Measurements from ENCODE around the gene MAPK10. TPM values are rescaled to one million over a fixed set of nuclear protein-coding genes. Genes with fewer than 3 reads are reported as not detected.

The MAPK10 gene
- total RNA-seq, 1 experiment from 2014 or later: 4.7 TPM

- no peak overlapping the region for H4K5ac ChIP-seq (ENCODE audit: insufficient read length, low read depth, low read length)
- H2AK5ac ChIP-seq (ENCODE audit: insufficient read length, low read length): no peak overlapping the region
- no peak overlapping the region for H3K9ac ChIP-seq (ENCODE audit: extremely low read depth, insufficient read length, low read length)
- no peaks in the 10 kb centered on the region for H4K20me1 ChIP-seq (ENCODE audit: control insufficient read depth, insufficient read depth, insufficient read length)
- Mint-ChIP-seq H3K4me3 (no peak overlapping the region), H3K27ac (peak overlapping the region in 1 of 3 experiments; percentile 41; a peak in 3 of 7 replicates), H3K36me3 (ENCODE audit: insufficient read depth in 1 of 3, low read depth in 3 of 3) (no peaks in the 10 kb centered on the region), H3K4me1 (peaks cover 11 to 12% of the 10 kb centered on the region in 2 experiments), H3K27me3 (ENCODE audit: low read depth) (no peaks in the 10 kb centered on the region), H3K9me3 (no peaks in the 10 kb centered on the region; a peak in 2 of 5 replicates)
- H3K14ac ChIP-seq (ENCODE audit: insufficient read depth, low read length): no peak overlapping the region
- H2BK5ac ChIP-seq (ENCODE audit: insufficient read length, low read length): no peak overlapping the region
- H3K27ac ChIP-seq (ENCODE audit: insufficient read length, low read depth, low read length): no peak overlapping the region
- no peak overlapping the region for H3K56ac ChIP-seq (ENCODE audit: insufficient read length, low read depth, low read length)
- H3K4me2 ChIP-seq (ENCODE audit: insufficient read depth, insufficient read length, low read length): no peak overlapping the region
- WGBS (ENCODE audit: extremely low coverage, insufficient read length, low lambda C conversion rate): no CpG with 5 or more reads among the region's 2 CpGs
- no peaks in the 10 kb centered on the region for H3K79me1 ChIP-seq (ENCODE audit: insufficient read depth, low read depth, low read length, poor library complexity, severe bottlenecking)
- H4K91ac ChIP-seq (ENCODE audit: insufficient read length, low read depth, low read length): no peak overlapping the region
- no peak overlapping the region for H3K18ac ChIP-seq (ENCODE audit: insufficient read length, low read depth, low read length)
- H4K8ac ChIP-seq (replicated peaks; ENCODE audit: insufficient read length, low read depth, low read length): no peak overlapping the region
- H3K23ac ChIP-seq (ENCODE audit: insufficient read length, low read depth, low read length): no peak overlapping the region
- H3K4ac ChIP-seq (ENCODE audit: low read depth, low read length): no peak overlapping the region
- no peaks in the 10 kb centered on the region for H3K27me3 ChIP-seq (ENCODE audit: insufficient read depth, low read length)
- peaks cover 2% of the 10 kb centered on the region; the same call in 1 of the 2 replicates for H3K4me1 ChIP-seq (ENCODE audit: insufficient read depth, low read length)
- no peak overlapping the region for H3T11ph ChIP-seq (ENCODE audit: low read length)
- no peak for DNase-seq
- no peaks in the 10 kb centered on the region for H3K79me2 ChIP-seq (ENCODE audit: insufficient read depth, low read length)
- no peak overlapping the region for H2AFZ ChIP-seq (ENCODE audit: low read length)
- H3K9me3 ChIP-seq (ENCODE audit: control insufficient read depth, low read depth, low read length): no peaks in the 10 kb centered on the region
- H2BK12ac ChIP-seq (ENCODE audit: insufficient read length, low read depth, low read length): no peak overlapping the region
- H2BK20ac ChIP-seq (ENCODE audit: low read depth, low read length, poor library complexity, severe bottlenecking): no peak overlapping the region
- no peak overlapping the region for H2BK120ac ChIP-seq (ENCODE audit: low read depth, low read length, poor library complexity, severe bottlenecking)
- no peak overlapping the region for H2BK15ac ChIP-seq (ENCODE audit: low read depth, low read length)
- no peaks in the 10 kb centered on the region for H3K23me2 ChIP-seq (ENCODE audit: insufficient read length, low read depth, low read length, poor library complexity, severe bottlenecking)
- no peak for TF ChIP-seq CTCF (conservative IDR thresholded peaks at IDR 0.05)
Measured at GRCh38 chr4:86089781-86090323, 270.0 kb downstream of the MAPK10 start.
